ENCODE results near the gene FAM177A1. TPM values are rescaled to one million over a fixed set of nuclear protein-coding genes. Genes with fewer than 3 reads are reported as not detected.

The FAM177A1 gene
- total and polyA plus RNA-seq, 8 donors = 44.2 to 141 (median 50.0) TPM

- Histone ChIP-seq H3K4me3 (no peak overlapping the region), H3K27ac (no peak overlapping the region), H3K9me3 (no peaks in the 10 kb centered on the region), H3K36me3 (peaks cover 0 to 68% of the 10 kb centered on the region in 2 donors), H3K27me3 (no peaks in the 10 kb centered on the region), H3K4me1 (peaks cover 0 to 6% of the 10 kb centered on the region in 2 donors)
- intact Hi-C loops (cut with DNase I) = no loop called here
- DNase-seq = no peak
- ATAC-seq = no peak
- TF ChIP-seq CTCF (IDR thresholded peaks at IDR 0.05) = no peak
These were observed 44.5 kb upstream of the FAM177A1 start for GRCh38 chr14:35001621-35002020.

- ATAC-seq = no peak
- intact Hi-C loops (cut with DNase I) = no loop called here
These were observed 41.2 kb upstream of the FAM177A1 start for GRCh38 chr14:35004839-35005238.

GRCh38 chr14:35016568-35016967 lies 29.5 kb upstream of the FAM177A1 start:
- intact Hi-C loops (cut with DNase I) = no loop called here
- DNase-seq (no peak), ATAC-seq (no peak)
- Histone ChIP-seq H3K4me3 (no peak overlapping the region), H3K4me1 (no peaks in the 10 kb centered on the region), H3K9me3 (no peaks in the 10 kb centered on the region), H3K36me3 (peaks cover 0 to 97% of the 10 kb centered on the region in 2 donors), H3K27me3 (no peaks in the 10 kb centered on the region), H3K27ac (no peak overlapping the region)
- TF ChIP-seq CTCF (IDR thresholded peaks at IDR 0.05) = no peak

More at GRCh38 chr14:35004839-35005238, 41.2 kb upstream of the FAM177A1 start:
- no peak overlapping the region for H3K27ac ChIP-seq
- TF ChIP-seq CTCF (IDR thresholded peaks at IDR 0.05) = no peak
- H3K4me1 ChIP-seq = no peaks in the 10 kb centered on the region
- H3K9me3 ChIP-seq = no peaks in the 10 kb centered on the region
- H3K36me3 ChIP-seq = peaks cover 0 to 77% of the 10 kb centered on the region in 2 donors
- H3K4me3 ChIP-seq = no peak overlapping the region
- H3K27me3 ChIP-seq = no peaks in the 10 kb centered on the region
- DNase-seq = no peak

GRCh38 chr14:35020713-35021112 lies 25.4 kb upstream of the FAM177A1 start:
- TF ChIP-seq CTCF (IDR thresholded peaks at IDR 0.05) = no peak
- ATAC-seq = no peak
- no peak overlapping the region for H3K4me3 ChIP-seq
- no peak for DNase-seq
- no peaks in the 10 kb centered on the region for H3K4me1 ChIP-seq
- H3K36me3 ChIP-seq = peaks cover 0 to 96% of the 10 kb centered on the region in 2 donors
- no peaks in the 10 kb centered on the region for H3K9me3 ChIP-seq
- H3K27me3 ChIP-seq = no peaks in the 10 kb centered on the region
- no peak overlapping the region for H3K27ac ChIP-seq
- intact Hi-C loops (cut with DNase I) = no loop called here

- TF ChIP-seq CTCF (IDR thresholded peaks at IDR 0.05) = no peak
- DNase-seq (no peak), ATAC-seq (no peak)
- H3K27me3 ChIP-seq = no peaks in the 10 kb centered on the region
- H3K4me3 ChIP-seq = no peak overlapping the region
- H3K27ac ChIP-seq = no peak overlapping the region
- peaks cover 0 to 5% of the 10 kb centered on the region in 2 donors for H3K9me3 ChIP-seq
- H3K36me3 ChIP-seq = peaks cover 0 to 95% of the 10 kb centered on the region in 2 donors
- intact Hi-C loops (cut with DNase I) = no loop called here
- no peaks in the 10 kb centered on the region for H3K4me1 ChIP-seq
These were observed 17.6 kb upstream of the FAM177A1 start for GRCh38 chr14:35028435-35028834.

All from left lung (tissue), 10 donors.